ENCODE data around the gene GRAP2. TPM values are rescaled to one million over a fixed set of nuclear protein-coding genes. Genes with fewer than 3 reads are reported as not detected.
"Not testable (repeated sequence)": the region's sequence is repeated elsewhere in the genome, so short reads cannot be mapped to it uniquely, and the experiment has no call there.

GRAP2 gene
- total RNA-seq, 4 donors from 2014 or later = 1.4 to 5.8 (median 3.9) TPM

GRCh38 chr22:39947220-39948216 is 46.6 kb downstream of the GRAP2 start:
- no peak overlapping the region for H3K27ac ChIP-seq (replicated peaks in 1 of 4)
- TF ChIP-seq EP300 (IDR thresholded peaks at IDR 0.05) (no peak), CTCF (IDR thresholded peaks at IDR 0.05) (no peak), POLR2AphosphoS5 (IDR thresholded peaks at IDR 0.05) (no peak), POLR2A (IDR thresholded peaks at IDR 0.05; ENCODE audit: low read depth) (no peak)
- H3K27me3 ChIP-seq = no peaks in the 10 kb centered on the region
- no peak for DNase-seq (ENCODE audit: extremely low spot score)
- WGBS = 92% methylated on average over 8 of the region's 8 CpGs
- intact Hi-C loops (cut with DNase I) = no loop called here
- no peaks in the 10 kb centered on the region for H3K4me1 ChIP-seq
- no peaks in the 10 kb centered on the region for H3K9me3 ChIP-seq
- no peaks in the 10 kb centered on the region for H3K36me3 ChIP-seq
- no peak overlapping the region for H3K4me3 ChIP-seq

- no peak overlapping the region for H3K27ac ChIP-seq (replicated peaks in 1 of 4)
These were observed 49.3 kb downstream of the GRAP2 start for GRCh38 chr22:39949964-39950737.

GRCh38 chr22:39951603-39952293 is 50.9 kb downstream of the GRAP2 start:
- peaks cover 5 to 15% (median 11%) of the 10 kb centered on the region in 4 donors for H3K4me1 ChIP-seq
- H3K4me3 ChIP-seq; H3K36me3 ChIP-seq; H3K27me3 ChIP-seq; H3K9me3 ChIP-seq; DNase-seq (ENCODE audit: extremely low spot score); intact Hi-C loops (cut with DNase I); H3K27ac ChIP-seq (replicated peaks in 1 of 4): not testable (repeated sequence)
- WGBS = 71% methylated on average over 11 of the region's 11 CpGs

More at GRCh38 chr22:39949964-39950737, 49.3 kb downstream of the GRAP2 start:
- no peaks in the 10 kb centered on the region for H3K27me3 ChIP-seq
- 71% methylated on average over 8 of the region's 8 CpGs for WGBS
- intact Hi-C loops (cut with DNase I) = no loop called here
- DNase-seq (ENCODE audit: extremely low spot score) = no peak
- peaks cover 4 to 14% (median 7%) of the 10 kb centered on the region in 4 donors for H3K4me1 ChIP-seq
- H3K9me3 ChIP-seq = no peaks in the 10 kb centered on the region
- no peaks in the 10 kb centered on the region for H3K36me3 ChIP-seq
- no peak for TF ChIP-seq POLR2AphosphoS5 (IDR thresholded peaks at IDR 0.05)
- no peak for TF ChIP-seq CTCF (IDR thresholded peaks at IDR 0.05)
- no peak for TF ChIP-seq EP300 (IDR thresholded peaks at IDR 0.05)
- TF ChIP-seq POLR2A (IDR thresholded peaks at IDR 0.05; ENCODE audit: low read depth) = no peak
- H3K4me3 ChIP-seq = no peak overlapping the region

GRCh38 chr22:39952347-39952746 is 51.5 kb downstream of the GRAP2 start:
- Histone ChIP-seq H3K9me3 (no peaks in the 10 kb centered on the region), H3K4me3 (no peak overlapping the region), H3K36me3 (no peaks in the 10 kb centered on the region), H3K27ac (replicated peaks in 1 of 4) (no peak overlapping the region), H3K27me3 (no peaks in the 10 kb centered on the region), H3K4me1 (peaks cover 5 to 15% (median 11%) of the 10 kb centered on the region in 4 donors)
- intact Hi-C loops (cut with DNase I) = no loop called here
- no peak for DNase-seq (ENCODE audit: extremely low spot score)
- no peak for TF ChIP-seq POLR2A (IDR thresholded peaks at IDR 0.05; ENCODE audit: low read depth)
- no peak for TF ChIP-seq EP300 (IDR thresholded peaks at IDR 0.05)
- no peak for TF ChIP-seq POLR2AphosphoS5 (IDR thresholded peaks at IDR 0.05)
- no peak for TF ChIP-seq CTCF (IDR thresholded peaks at IDR 0.05)
- WGBS = 87% methylated on average over 6 of the region's 6 CpGs

Data from esophagus muscularis mucosa (tissue), 4 donors.